Left kidney (tissue), 2 donors: ENCODE data around the gene C1orf52. TPM values are rescaled to one million over a fixed set of nuclear protein-coding genes. Genes with fewer than 3 reads are reported as not detected.

Experiments
- DNase-seq: peaks from one replicate; pipeline ENCODE4 v3.0.0-alpha.2; 2013
- polyA plus RNA-seq: library from polyadenylated mRNA; unstranded; fragments of 120-200 nt; gene quantifications from one replicate; pipeline ENCODE4 v1.2.1, GENCODE V29; 2013; ENCODE audit not compliant: insufficient read length

Gene C1orf52
- polyA plus RNA-seq, 1 donor = 43.1 TPM

GRCh38 chr1:85240174-85240601 is 19.3 kb downstream of the C1orf52 start:
- no peak for DNase-seq

- DNase-seq = no peak
Measured at GRCh38 chr1:85237613-85238012, 21.8 kb downstream of the C1orf52 start.

- DNase-seq = no peak
Measured at GRCh38 chr1:85230305-85230977, 29.0 kb downstream of the C1orf52 start.

GRCh38 chr1:85229574-85230097 is 29.8 kb downstream of the C1orf52 start:
- no peak for DNase-seq

GRCh38 chr1:85228972-85229371 is 30.5 kb downstream of the C1orf52 start:
- DNase-seq = no peak

GRCh38 chr1:85225624-85226380 is 33.7 kb downstream of the C1orf52 start:
- DNase-seq = no peak

GRCh38 chr1:85224734-85225623 is 34.5 kb downstream of the C1orf52 start:
- DNase-seq = peak; percentile 56

GRCh38 chr1:85224295-85224694 is 35.2 kb downstream of the C1orf52 start:
- no peak for DNase-seq

GRCh38 chr1:85223334-85223733 is 36.1 kb downstream of the C1orf52 start:
- DNase-seq = no peak

- no peak for DNase-seq
Measured at GRCh38 chr1:85220756-85221201, 38.7 kb downstream of the C1orf52 start.

GRCh38 chr1:85219853-85220610 is 39.4 kb downstream of the C1orf52 start:
- no peak for DNase-seq

- DNase-seq = no peak
Measured at GRCh38 chr1:85216697-85217096, 42.8 kb downstream of the C1orf52 start.

GRCh38 chr1:85214654-85215053 is 44.8 kb downstream of the C1orf52 start:
- no peak for DNase-seq

GRCh38 chr1:85208488-85208887 is 51.0 kb downstream of the C1orf52 start:
- no peak for DNase-seq

- DNase-seq = no peak
Measured at GRCh38 chr1:85203573-85204171, 55.8 kb downstream of the C1orf52 start.

- DNase-seq = no peak
Measured at GRCh38 chr1:85202864-85203255, 56.6 kb downstream of the C1orf52 start.

- DNase-seq = no peak
Measured at GRCh38 chr1:85202092-85202863, 57.2 kb downstream of the C1orf52 start.

GRCh38 chr1:85201340-85202091 is 57.9 kb downstream of the C1orf52 start:
- peak; percentile 68 for DNase-seq
